GM12873 (cell line): ENCODE measurements around the gene GPR137B.

Source experiments
- CTCF ChIP-seq: IDR thresholded peaks from 2 replicates; pipeline ENCODE4 v1.5.1; 2012; ENCODE audit warnings: low read depth, mild to moderate bottlenecking, moderate library complexity, low read length, control low read depth; ENCODE audit not compliant: insufficient read depth; ENCODE audit errors: missing control alignments

GPR137B gene

GRCh38 chr1:236130372-236130771, 12.0 kb upstream of the GPR137B start:
- TF ChIP-seq CTCF = no peak

- TF ChIP-seq CTCF = no peak
Measured at GRCh38 chr1:236131916-236132315, 10.4 kb upstream of the GPR137B start.

GRCh38 chr1:236132420-236133046, 9.8 kb upstream of the GPR137B start:
- TF ChIP-seq CTCF = no peak

- TF ChIP-seq CTCF = no peak
Measured at GRCh38 chr1:236133339-236133738, 9.0 kb upstream of the GPR137B start.

GRCh38 chr1:236133802-236134201, 8.5 kb upstream of the GPR137B start:
- TF ChIP-seq CTCF = no peak

- peak; percentile 59 for TF ChIP-seq CTCF
Measured at GRCh38 chr1:236137285-236137852, 5.0 kb upstream of the GPR137B start.

- TF ChIP-seq CTCF = no peak
Measured at GRCh38 chr1:236139495-236139894, 2.8 kb upstream of the GPR137B start.
